AG09309 (cell line): ENCODE results near the gene CLDN16.

ENCODE experiments used
- DNase-seq: peaks from one replicate; pipeline ENCODE4 v3.0.0-alpha.2; 2010; ENCODE audit warnings: low read depth
- H3K4me3 ChIP-seq: 2 replicates; pipeline ENCODE4 v1.5.1; 2011; ENCODE audit warnings: mild to moderate bottlenecking, low read depth, low read length, moderate library complexity; ENCODE audit not compliant: control insufficient read depth
- TF ChIP-seq, protein P1 (sequence below): IDR thresholded peaks from 2 replicates; pipeline ENCODE4 v1.5.1; 2011; ENCODE audit warnings: mild to moderate bottlenecking, low read depth, low read length, inconsistent platforms; ENCODE audit not compliant: insufficient read depth, control insufficient read depth; ENCODE audit errors: missing control alignments

CLDN16 gene

DNA sequence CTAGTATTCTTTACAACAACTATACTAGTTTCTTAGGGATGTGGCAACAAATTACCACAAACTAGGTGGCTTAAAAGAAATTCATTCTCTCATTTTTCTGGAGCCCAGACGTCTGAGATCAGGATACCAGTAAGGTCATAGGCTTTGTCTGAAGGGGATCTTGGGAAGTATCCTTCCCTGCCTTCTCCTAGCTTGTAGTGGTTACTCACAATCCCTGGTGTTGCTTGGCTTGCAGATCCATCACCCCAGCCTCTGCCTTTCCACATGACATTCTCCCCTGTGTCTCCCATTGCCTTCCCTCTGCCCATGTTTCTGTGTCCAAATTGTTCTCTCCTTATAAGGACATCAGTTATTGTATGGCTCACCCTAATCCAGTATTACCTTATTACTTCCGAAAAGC, 41.4 kb upstream of the CLDN16 start:
- no peak for DNase-seq
- H3K4me3 ChIP-seq, result no peak overlapping the region
- TF ChIP-seq, protein P1, sequence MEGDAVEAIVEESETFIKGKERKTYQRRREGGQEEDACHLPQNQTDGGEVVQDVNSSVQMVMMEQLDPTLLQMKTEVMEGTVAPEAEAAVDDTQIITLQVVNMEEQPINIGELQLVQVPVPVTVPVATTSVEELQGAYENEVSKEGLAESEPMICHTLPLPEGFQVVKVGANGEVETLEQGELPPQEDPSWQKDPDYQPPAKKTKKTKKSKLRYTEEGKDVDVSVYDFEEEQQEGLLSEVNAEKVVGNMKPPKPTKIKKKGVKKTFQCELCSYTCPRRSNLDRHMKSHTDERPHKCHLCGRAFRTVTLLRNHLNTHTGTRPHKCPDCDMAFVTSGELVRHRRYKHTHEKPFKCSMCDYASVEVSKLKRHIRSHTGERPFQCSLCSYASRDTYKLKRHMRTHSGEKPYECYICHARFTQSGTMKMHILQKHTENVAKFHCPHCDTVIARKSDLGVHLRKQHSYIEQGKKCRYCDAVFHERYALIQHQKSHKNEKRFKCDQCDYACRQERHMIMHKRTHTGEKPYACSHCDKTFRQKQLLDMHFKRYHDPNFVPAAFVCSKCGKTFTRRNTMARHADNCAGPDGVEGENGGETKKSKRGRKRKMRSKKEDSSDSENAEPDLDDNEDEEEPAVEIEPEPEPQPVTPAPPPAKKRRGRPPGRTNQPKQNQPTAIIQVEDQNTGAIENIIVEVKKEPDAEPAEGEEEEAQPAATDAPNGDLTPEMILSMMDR, result no peak

DNA sequence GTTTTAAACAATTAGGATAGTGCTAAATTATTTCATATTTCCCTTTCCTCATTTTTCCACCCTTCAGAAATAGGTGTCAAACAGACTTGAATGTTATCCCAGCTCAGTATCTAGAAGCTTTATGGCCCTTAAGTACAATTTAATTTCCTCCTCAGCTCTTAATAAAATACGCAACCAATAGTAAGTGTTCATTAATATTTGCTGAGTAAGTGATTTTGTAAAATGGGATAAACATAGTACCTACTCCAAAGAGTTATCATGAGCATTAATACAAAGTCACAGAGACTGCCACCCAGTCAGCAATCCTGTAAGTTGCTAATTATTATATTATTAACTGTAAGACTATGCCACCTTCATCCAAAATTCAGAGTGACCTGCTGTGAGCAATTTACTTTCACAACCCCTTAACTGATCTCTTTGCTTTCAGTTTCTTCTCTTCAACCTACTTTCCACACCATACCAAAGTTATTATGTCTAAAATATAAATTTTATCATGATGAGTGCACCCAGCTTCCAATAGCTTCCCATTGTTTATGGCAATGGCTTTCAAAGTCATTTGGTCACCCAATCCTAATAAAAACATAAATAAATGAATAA, 35.0 kb upstream of the CLDN16 start:
- no peak for DNase-seq
- TF ChIP-seq, protein P1, result no peak
- no peak overlapping the region for H3K4me3 ChIP-seq

DNA sequence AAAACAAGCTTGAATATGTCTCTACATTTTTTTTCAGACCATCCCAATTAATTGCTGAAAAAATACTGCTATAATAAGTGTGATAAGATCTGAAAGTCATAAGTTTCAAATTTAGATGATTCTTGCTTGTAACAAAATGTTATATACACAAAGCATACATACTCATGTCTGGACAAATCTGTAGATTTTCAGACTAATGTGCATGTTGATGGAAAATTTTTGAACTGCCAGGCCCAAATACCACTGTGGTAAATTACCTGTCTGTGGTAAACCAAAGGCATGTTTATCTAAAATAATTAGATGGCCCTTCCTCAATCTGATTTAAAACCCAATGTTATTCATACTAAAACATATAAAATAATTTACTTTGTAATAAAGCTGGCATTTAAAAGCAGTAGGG, 31.7 kb upstream of the CLDN16 start:
- H3K4me3 ChIP-seq, result no peak overlapping the region
- DNase-seq, result no peak
- TF ChIP-seq, protein P1, result no peak

DNA sequence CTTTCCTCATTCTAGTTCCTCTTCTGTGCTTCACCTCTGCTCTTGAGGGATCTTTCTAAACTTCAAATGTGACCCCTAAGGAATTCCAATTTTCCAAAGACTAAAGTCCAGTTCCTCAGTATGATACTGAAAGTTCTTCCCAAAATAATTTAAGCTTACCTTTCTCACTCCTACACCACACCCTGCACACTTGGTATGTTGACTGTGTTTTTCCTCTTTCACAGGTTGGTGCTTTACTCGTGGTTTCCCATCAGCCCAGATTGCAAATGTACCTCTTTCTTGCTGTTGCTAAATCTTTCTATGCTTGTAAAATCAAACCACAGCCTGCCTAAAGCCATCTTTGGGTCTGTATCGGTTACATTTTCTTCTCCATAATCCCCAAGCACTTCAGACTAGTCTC, 30.5 kb upstream of the CLDN16 start:
- no peak for DNase-seq
- TF ChIP-seq, protein P1, result no peak
- no peak overlapping the region for H3K4me3 ChIP-seq

DNA sequence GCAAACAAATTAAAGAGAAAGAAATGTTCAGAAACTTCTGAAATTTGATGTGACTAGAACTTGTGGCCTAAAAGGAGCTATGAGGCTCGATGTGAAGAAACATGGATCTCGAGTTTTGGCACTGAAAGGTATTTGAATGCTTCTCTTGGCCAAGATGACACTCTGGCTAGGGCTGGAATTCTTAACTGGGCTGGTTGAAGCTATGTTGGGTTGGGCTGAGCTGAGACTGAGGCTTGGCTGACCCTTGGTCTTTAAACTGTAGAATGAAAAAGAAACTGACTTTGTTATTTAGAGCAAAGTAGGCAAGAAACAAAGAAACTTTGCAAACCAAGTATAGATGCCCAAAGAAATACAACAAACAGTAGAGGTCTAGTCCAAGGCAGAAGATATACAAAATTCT, 28.1 kb upstream of the CLDN16 start:
- DNase-seq, result no peak
- TF ChIP-seq, protein P1, result no peak
- no peak overlapping the region for H3K4me3 ChIP-seq

DNA sequence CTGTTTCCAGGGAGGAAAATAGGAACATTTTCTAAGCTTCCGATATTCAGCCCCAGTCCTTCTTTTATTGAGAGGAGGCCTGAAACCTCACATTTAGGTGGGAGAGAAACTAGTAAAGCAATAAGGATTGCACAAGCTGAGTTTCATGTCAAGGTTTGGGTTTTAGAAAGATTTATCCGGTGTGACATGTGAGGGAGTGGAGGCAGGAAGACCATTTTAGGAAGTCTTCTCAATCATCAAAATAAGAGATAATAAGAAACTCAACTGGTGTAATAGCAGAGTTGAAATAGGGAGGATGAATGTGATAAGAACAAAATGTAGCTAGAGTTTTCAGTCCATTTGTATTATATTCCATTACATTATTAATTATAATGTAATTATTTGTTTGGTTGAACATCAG, 27.7 kb upstream of the CLDN16 start:
- DNase-seq, result no peak
- no peak overlapping the region for H3K4me3 ChIP-seq
- TF ChIP-seq, protein P1, result no peak

DNA sequence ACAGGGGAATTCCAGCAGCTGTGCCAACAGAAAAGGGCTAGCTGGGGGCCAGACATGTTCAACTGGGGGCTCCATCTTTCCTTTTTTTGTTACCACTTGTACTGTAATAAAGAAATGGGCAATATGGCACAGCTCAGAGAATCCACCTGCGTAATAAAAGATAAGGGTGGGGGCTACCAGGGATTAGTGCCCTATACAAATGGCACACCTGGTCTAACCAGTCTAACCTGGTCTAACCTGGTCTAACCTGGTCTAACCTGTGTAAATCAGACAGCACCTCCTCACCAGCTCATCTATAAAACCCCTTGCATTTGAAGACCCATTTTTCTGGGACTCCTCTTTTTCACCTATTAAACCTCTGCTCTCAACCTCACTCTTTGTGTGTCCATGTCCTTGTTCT, 26.2 kb upstream of the CLDN16 start:
- no peak overlapping the region for H3K4me3 ChIP-seq
- TF ChIP-seq, protein P1, result no peak
- DNase-seq, result no peak
